IMR-90 (cell line): ENCODE data around the gene HOXB7. TPM values are rescaled to one million over a fixed set of nuclear protein-coding genes. Genes with fewer than 3 reads are reported as not detected.

Experiments used
- CTCF ChIP-seq: conservative IDR thresholded peaks from 2 replicates; pipeline ENCODE4 v1.5.1; 2012; ENCODE audit warnings: mild to moderate bottlenecking, low read depth, low read length, improper control_type of control experiment
- USF2 ChIP-seq: fragments of 150-350 bp; IDR thresholded peaks from 2 replicates; pipeline ENCODE4 v1.6.1; 2017; ENCODE audit warnings: mild to moderate bottlenecking, antibody characterized with exemption, low read length, low read depth
- polyA plus RNA-seq, 3 experiments: library from polyadenylated mRNA; depleted of rRNA; stranded (reverse); fragments of >200 nt; gene quantifications; 2 replicates each; pipeline ENCODE4 v1.2.3, GENCODE V29; 2012; ENCODE audit warnings: low replicate concordance in 1 of 3
- total RNA-seq: library from RNA; depleted of rRNA; stranded (reverse); fragments of >200 nt; gene quantifications from 2 replicates; pipeline ENCODE4 v1.2.3, GENCODE V29; 2012

Gene HOXB7
- total and polyA plus RNA-seq, 2 of the 4 experiments (the other 2 are of a cell fraction), result 1.8 to 6.7 TPM

GRCh38 chr17:48584223-48584741 is 26.5 kb downstream of the HOXB7 start (continued):
- no peak for TF ChIP-seq CTCF
- no peak for TF ChIP-seq USF2
